ENCODE measurements around the gene PCLO. TPM values are rescaled to one million over a fixed set of nuclear protein-coding genes. Genes with fewer than 3 reads are reported as not detected.

The PCLO gene
- total RNA-seq, 1 donor, result 0.36 TPM

- no peaks in the 10 kb centered on the region for H3K36me3 ChIP-seq (ENCODE audit: insufficient read depth, low read length)
- no peaks in the 10 kb centered on the region for H4K20me1 ChIP-seq (ENCODE audit: insufficient read depth, low read length)
- H3K4me1 ChIP-seq (ENCODE audit: insufficient read depth, low read length), result no peaks in the 10 kb centered on the region
- H3K4me2 ChIP-seq (ENCODE audit: insufficient read depth, low read length), result no peak overlapping the region
- H3K27ac ChIP-seq (ENCODE audit: low read depth, low read length), result no peak overlapping the region
- DNase-seq (ENCODE audit: insufficient read length, low spot score, missing footprints), result no peak
- TF ChIP-seq, protein P1, sequence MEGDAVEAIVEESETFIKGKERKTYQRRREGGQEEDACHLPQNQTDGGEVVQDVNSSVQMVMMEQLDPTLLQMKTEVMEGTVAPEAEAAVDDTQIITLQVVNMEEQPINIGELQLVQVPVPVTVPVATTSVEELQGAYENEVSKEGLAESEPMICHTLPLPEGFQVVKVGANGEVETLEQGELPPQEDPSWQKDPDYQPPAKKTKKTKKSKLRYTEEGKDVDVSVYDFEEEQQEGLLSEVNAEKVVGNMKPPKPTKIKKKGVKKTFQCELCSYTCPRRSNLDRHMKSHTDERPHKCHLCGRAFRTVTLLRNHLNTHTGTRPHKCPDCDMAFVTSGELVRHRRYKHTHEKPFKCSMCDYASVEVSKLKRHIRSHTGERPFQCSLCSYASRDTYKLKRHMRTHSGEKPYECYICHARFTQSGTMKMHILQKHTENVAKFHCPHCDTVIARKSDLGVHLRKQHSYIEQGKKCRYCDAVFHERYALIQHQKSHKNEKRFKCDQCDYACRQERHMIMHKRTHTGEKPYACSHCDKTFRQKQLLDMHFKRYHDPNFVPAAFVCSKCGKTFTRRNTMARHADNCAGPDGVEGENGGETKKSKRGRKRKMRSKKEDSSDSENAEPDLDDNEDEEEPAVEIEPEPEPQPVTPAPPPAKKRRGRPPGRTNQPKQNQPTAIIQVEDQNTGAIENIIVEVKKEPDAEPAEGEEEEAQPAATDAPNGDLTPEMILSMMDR (IDR thresholded peaks at IDR 0.05; ENCODE audit: extremely low read depth, low read depth, low read length), result no peak
- no peaks in the 10 kb centered on the region for H3K27me3 ChIP-seq (ENCODE audit: insufficient read depth, low read length)
- no peaks in the 10 kb centered on the region for H3K9me3 ChIP-seq (ENCODE audit: low read depth, low read length)
- no peak overlapping the region for H3K4me3 ChIP-seq (ENCODE audit: insufficient read depth, low read length)
- no peak overlapping the region for H2AFZ ChIP-seq (ENCODE audit: low read length)
- no peaks in the 10 kb centered on the region for H3K79me2 ChIP-seq (ENCODE audit: insufficient read depth, low read length)
Measured at GRCh38 chr7:82823073-82823472, 339.6 kb downstream of the PCLO start.

GRCh38 chr7:82821037-82821436 is 341.6 kb downstream of the PCLO start:
- TF ChIP-seq, protein P1 (IDR thresholded peaks at IDR 0.05; ENCODE audit: extremely low read depth, low read depth, low read length), result no peak
- Histone ChIP-seq H2AFZ (ENCODE audit: low read length) (no peak overlapping the region), H3K27me3 (ENCODE audit: insufficient read depth, low read length) (no peaks in the 10 kb centered on the region), H3K9me3 (ENCODE audit: low read depth, low read length) (no peaks in the 10 kb centered on the region), H3K27ac (ENCODE audit: low read depth, low read length) (no peak overlapping the region), H3K4me1 (ENCODE audit: insufficient read depth, low read length) (no peaks in the 10 kb centered on the region), H3K79me2 (ENCODE audit: insufficient read depth, low read length) (no peaks in the 10 kb centered on the region), H3K36me3 (ENCODE audit: insufficient read depth, low read length) (no peaks in the 10 kb centered on the region), H4K20me1 (ENCODE audit: insufficient read depth, low read length) (no peaks in the 10 kb centered on the region), H3K4me2 (ENCODE audit: insufficient read depth, low read length) (no peak overlapping the region), H3K4me3 (ENCODE audit: insufficient read depth, low read length) (no peak overlapping the region)
- no peak for DNase-seq (ENCODE audit: insufficient read length, low spot score, missing footprints)

GRCh38 chr7:82818171-82818570 is 344.5 kb downstream of the PCLO start:
- TF ChIP-seq, protein P1 (IDR thresholded peaks at IDR 0.05; ENCODE audit: extremely low read depth, low read depth, low read length), result no peak
- no peak overlapping the region for H3K4me2 ChIP-seq (ENCODE audit: insufficient read depth, low read length)
- no peaks in the 10 kb centered on the region for H3K36me3 ChIP-seq (ENCODE audit: insufficient read depth, low read length)
- no peak overlapping the region for H3K4me3 ChIP-seq (ENCODE audit: insufficient read depth, low read length)
- H3K27me3 ChIP-seq (ENCODE audit: insufficient read depth, low read length), result no peaks in the 10 kb centered on the region
- no peaks in the 10 kb centered on the region for H3K9me3 ChIP-seq (ENCODE audit: low read depth, low read length)
- no peak for DNase-seq (ENCODE audit: insufficient read length, low spot score, missing footprints)
- H4K20me1 ChIP-seq (ENCODE audit: insufficient read depth, low read length), result no peaks in the 10 kb centered on the region
- no peaks in the 10 kb centered on the region for H3K4me1 ChIP-seq (ENCODE audit: insufficient read depth, low read length)
- no peak overlapping the region for H3K27ac ChIP-seq (ENCODE audit: low read depth, low read length)
- no peak overlapping the region for H2AFZ ChIP-seq (ENCODE audit: low read length)
- H3K79me2 ChIP-seq (ENCODE audit: insufficient read depth, low read length), result no peaks in the 10 kb centered on the region

DNA sequence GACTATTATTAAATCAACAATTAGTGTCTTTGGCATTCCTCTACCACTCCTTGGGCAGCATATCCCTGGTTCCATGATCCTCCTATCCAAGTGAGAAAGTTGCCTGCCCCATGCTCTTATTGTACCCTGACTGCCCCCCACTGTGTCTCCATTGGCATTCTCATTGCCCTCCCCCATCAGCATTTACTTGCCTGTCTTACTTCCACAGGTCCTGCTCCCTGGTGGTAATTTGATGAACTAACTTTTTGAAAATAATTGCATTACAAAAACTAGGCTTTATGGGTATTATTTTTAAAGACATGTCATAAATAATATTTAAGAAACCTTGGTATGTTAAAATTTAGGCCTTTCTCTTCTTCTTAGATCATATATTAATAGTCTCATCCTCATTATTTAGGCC is 346.4 kb downstream of the PCLO start:
- no peak for DNase-seq (ENCODE audit: insufficient read length, low spot score, missing footprints)
- Histone ChIP-seq H3K27me3 (ENCODE audit: insufficient read depth, low read length) (no peaks in the 10 kb centered on the region), H3K4me3 (ENCODE audit: insufficient read depth, low read length) (no peak overlapping the region), H3K9me3 (ENCODE audit: low read depth, low read length) (no peaks in the 10 kb centered on the region), H3K4me1 (ENCODE audit: insufficient read depth, low read length) (no peaks in the 10 kb centered on the region), H3K4me2 (ENCODE audit: insufficient read depth, low read length) (no peak overlapping the region), H3K36me3 (ENCODE audit: insufficient read depth, low read length) (no peaks in the 10 kb centered on the region), H2AFZ (ENCODE audit: low read length) (no peak overlapping the region), H3K79me2 (ENCODE audit: insufficient read depth, low read length) (no peaks in the 10 kb centered on the region), H4K20me1 (ENCODE audit: insufficient read depth, low read length) (no peaks in the 10 kb centered on the region), H3K27ac (ENCODE audit: low read depth, low read length) (no peak overlapping the region)
- TF ChIP-seq, protein P1 (IDR thresholded peaks at IDR 0.05; ENCODE audit: extremely low read depth, low read depth, low read length), result peak; percentile 32

Measured in osteoblast (primary cell).